PFSK-1 (cell line): ENCODE measurements around the gene CACNA1C.

Source experiments
- FOXP2 ChIP-seq: optimal IDR thresholded peaks from 2 replicates; pipeline ENCODE3; 2011; ENCODE audit warnings: borderline replicate concordance, control low read depth, inconsistent platforms; ENCODE audit not compliant: insufficient read depth; ENCODE audit errors: extremely low read length, extremely low read depth
- POLR2AphosphoS5 ChIP-seq: IDR thresholded peaks from 2 replicates; pipeline ENCODE4 v1.6.1; 2012; ENCODE audit warnings: low read depth, mild to moderate bottlenecking, control low read depth, low read length, moderate library complexity
- REST ChIP-seq, 2 experiments: IDR thresholded peaks; 2 replicates each; pipeline versions ENCODE4 v1.6.1 to v1.8.0; 2011 to 2012; ENCODE audit warnings: low read depth in 2 of 2, low read length in 2 of 2, control low read depth in 1 of 2, inconsistent platforms in 1 of 2, mild to moderate bottlenecking in 1 of 2, moderate library complexity in 1 of 2; ENCODE audit not compliant: insufficient read depth in 1 of 2
- SIN3A ChIP-seq: IDR thresholded peaks from 2 replicates; pipeline ENCODE4 v1.6.1; 2012; ENCODE audit warnings: mild to moderate bottlenecking, low read length, moderate library complexity, borderline replicate concordance; ENCODE audit not compliant: insufficient read depth
- TAF1 ChIP-seq: IDR thresholded peaks from 2 replicates; pipeline ENCODE4 v1.6.1; 2012; ENCODE audit warnings: low read length, control low read depth, borderline replicate concordance; ENCODE audit not compliant: insufficient read depth

CACNA1C gene

GRCh38 chr12:2243275-2243674 is 190.5 kb downstream of the CACNA1C start:
- no peak for TF ChIP-seq FOXP2
- no peak for TF ChIP-seq POLR2AphosphoS5
- TF ChIP-seq TAF1 = no peak
- TF ChIP-seq SIN3A = no peak
- no peak for TF ChIP-seq REST (IDR thresholded peaks at IDR 0.05; ENCODE audit: insufficient read depth in 1 of 2, low read depth in 2 of 2, low read length in 2 of 2)

GRCh38 chr12:2244013-2244861 is 191.4 kb downstream of the CACNA1C start:
- TF ChIP-seq FOXP2 (no peak), TAF1 (no peak), POLR2AphosphoS5 (no peak), REST (IDR thresholded peaks at IDR 0.05; ENCODE audit: insufficient read depth in 1 of 2, low read depth in 2 of 2, low read length in 2 of 2) (no peak), SIN3A (no peak)

- TF ChIP-seq POLR2AphosphoS5 (no peak), TAF1 (no peak), SIN3A (no peak), REST (IDR thresholded peaks at IDR 0.05; ENCODE audit: insufficient read depth in 1 of 2, low read depth in 2 of 2, low read length in 2 of 2) (no peak), FOXP2 (no peak)
Measured at GRCh38 chr12:2246358-2246757, 193.6 kb downstream of the CACNA1C start.

GRCh38 chr12:2247120-2247519 is 194.3 kb downstream of the CACNA1C start:
- no peak for TF ChIP-seq POLR2AphosphoS5
- TF ChIP-seq FOXP2 = no peak
- no peak for TF ChIP-seq SIN3A
- no peak for TF ChIP-seq TAF1

- no peak for TF ChIP-seq FOXP2
- TF ChIP-seq TAF1 = no peak
- TF ChIP-seq SIN3A = no peak
- no peak for TF ChIP-seq REST (IDR thresholded peaks at IDR 0.05; ENCODE audit: insufficient read depth in 1 of 2, low read depth in 2 of 2, low read length in 2 of 2)
- TF ChIP-seq POLR2AphosphoS5 = no peak
Measured at GRCh38 chr12:2247596-2247995, 194.8 kb downstream of the CACNA1C start.
